HUDEP-2 (cell line): Measurements from ENCODE around the gene PRPS2.

ENCODE experiments used
- DNase-seq, 76 experiments: peaks; one replicate each; lab custom pipeline; 2025; ENCODE audit not compliant: unreplicated experiment in 76 of 76; lab: John Stamatoyannopoulos, UW

Gene PRPS2

GRCh38 chrX:12791257-12792228 lies at the start of gene PRPS2:
Gene PRPS2 (plus strand): TSS chrX:12791412. CDS start chrX:12791498, 86 bp downstream.
- DNase-seq, result peak in 65 of 76 experiments; percentile 0 to 69 (median 31)

- DNase-seq, result no peak
Measured at GRCh38 chrX:12741416-12741815, 49.8 kb upstream of the PRPS2 start.

- no peak for DNase-seq
Measured at GRCh38 chrX:12747433-12747832, 43.8 kb upstream of the PRPS2 start.

GRCh38 chrX:12751887-12752286 lies 39.3 kb upstream of the PRPS2 start:
- DNase-seq, result no peak

GRCh38 chrX:12753366-12753765 lies 37.8 kb upstream of the PRPS2 start:
- no peak for DNase-seq

- DNase-seq, result no peak
Measured at GRCh38 chrX:12758291-12758690, 32.9 kb upstream of the PRPS2 start.

- DNase-seq, result no peak
Measured at GRCh38 chrX:12767856-12768255, 23.4 kb upstream of the PRPS2 start.

GRCh38 chrX:12768491-12768890 lies 22.7 kb upstream of the PRPS2 start:
- no peak for DNase-seq

GRCh38 chrX:12770440-12770839 lies 20.8 kb upstream of the PRPS2 start:
- peak in 4 of 76 experiments; percentile 0 to 11 (median 1) for DNase-seq

GRCh38 chrX:12771445-12772069 lies 19.7 kb upstream of the PRPS2 start:
- DNase-seq, result peak in 66 of 76 experiments; percentile 1 to 67 (median 33)

- DNase-seq, result no peak
Measured at GRCh38 chrX:12777670-12778069, 13.5 kb upstream of the PRPS2 start.

GRCh38 chrX:12779534-12779933 lies 11.7 kb upstream of the PRPS2 start:
- DNase-seq, result no peak

- peak in 1 of 76 experiments; percentile 6 for DNase-seq
Measured at GRCh38 chrX:12788645-12789044, 2.6 kb upstream of the PRPS2 start.

GRCh38 chrX:12789976-12790375 lies 1.2 kb upstream of the PRPS2 start:
- no peak for DNase-seq

GRCh38 chrX:12790885-12791256 lies 341 bp upstream of the PRPS2 start:
- no peak for DNase-seq

- no peak for DNase-seq
Measured at GRCh38 chrX:12792711-12793110, 1.5 kb downstream of the PRPS2 start.

GRCh38 chrX:12794654-12795053 lies 3.4 kb downstream of the PRPS2 start:
- no peak for DNase-seq

- DNase-seq, result no peak
Measured at GRCh38 chrX:12798601-12799000, 7.4 kb downstream of the PRPS2 start.

GRCh38 chrX:12799118-12799517 lies 7.9 kb downstream of the PRPS2 start:
- no peak for DNase-seq

GRCh38 chrX:12802741-12803140 lies 11.5 kb downstream of the PRPS2 start:
- DNase-seq, result no peak

GRCh38 chrX:12804655-12805054 lies 13.4 kb downstream of the PRPS2 start:
- DNase-seq, result no peak

- DNase-seq, result no peak
Measured at GRCh38 chrX:12805333-12805732, 14.1 kb downstream of the PRPS2 start.
